HepG2 (cell line): ENCODE measurements around the gene TC2N. TPM values are rescaled to one million over a fixed set of nuclear protein-coding genes. Genes with fewer than 3 reads are reported as not detected.
A peak's percentile ranks its signal among the peaks of the same experiment; 100 is the strongest.

Source experiments
- ATAC-seq: fragments of 200-7000 bp; cut with Tn5 transposase; 3 replicates; pipeline ENCODE4 v1.9.1; 2020; ENCODE audit warnings: mild to moderate bottlenecking, moderate library complexity
- BruUV-seq: library from RNA; stranded (reverse); fragments of 400-500 nt; replicated peaks from 2 replicates; lab custom pipeline; 2021; lab: Mats Ljungman, UMichigan
- CTCF ChIA-PET: fragments of 300-600 bp; formaldehyde crosslinking; extraction: SDS; loops from one replicate; lab custom pipeline; 2021; ENCODE audit warnings: low total read pairs, inconsistent platforms, low intra/inter-chr PET ratio; lab: Yijun Ruan, JAX
- POLR2A ChIA-PET: fragments of 350-600 bp; sonication (Branson Sonifier 250); formaldehyde crosslinking; loops from one replicate; lab custom pipeline; 2020; ENCODE audit warnings: antibody characterized with exemption, inconsistent platforms; lab: Yijun Ruan, JAX
- DNase-seq: peaks from one replicate; pipeline ENCODE4 v3.0.0-alpha.2; 2015; ENCODE audit warnings: low spot score
- FAIRE-seq: peaks from 3 replicates; lab custom pipeline; 2011; peaks lifted over from hg19 to GRCh38; lab: Jason Lieb, UNC
- H2AFZ ChIP-seq: one replicate; pipeline ENCODE4 v1.6.1; 2011; ENCODE audit warnings: low read length, inconsistent platforms
- H3K27ac ChIP-seq: fragments of 300-600 bp; 3 replicates; pipeline ENCODE4 v1.8.0; 2011; ENCODE audit warnings: mixed run types, mild to moderate bottlenecking, mixed read lengths, low read length, inconsistent platforms; ENCODE audit not compliant: insufficient read depth; ENCODE audit errors: extremely low read length
- H3K27me3 ChIP-seq, 2 experiments: fragments of 200-600 bp in 1 of 2; 2 replicates in 1 of 2; 3 replicates in 1 of 2; pipeline versions ENCODE4 v1.6.0 to v1.8.0; 2011; ENCODE audit warnings: low read length in 2 of 2, mild to moderate bottlenecking in 2 of 2, moderate library complexity in 2 of 2, inconsistent platforms in 1 of 2; ENCODE audit not compliant: insufficient read depth in 2 of 2, control insufficient read depth in 1 of 2
- H3K36me3 ChIP-seq, 2 experiments: fragments of 200-600 bp in 1 of 2; replicated peaks in 1 of 2; 2 replicates in 1 of 2; 3 replicates in 1 of 2; pipeline versions ENCODE4 v1.5.1 to v1.8.0; 2011; ENCODE audit warnings: low read length in 2 of 2, inconsistent platforms in 1 of 2; ENCODE audit not compliant: insufficient read depth in 2 of 2, control insufficient read depth in 1 of 2
- H3K4me1 ChIP-seq: 2 replicates; pipeline ENCODE4 v1.5.1; 2012; ENCODE audit warnings: low read length, inconsistent platforms; ENCODE audit not compliant: insufficient read depth
- H3K4me2 ChIP-seq: 2 replicates; pipeline ENCODE4 v1.6.0; 2011; ENCODE audit warnings: low read depth, low read length, inconsistent platforms
- H3K4me3 ChIP-seq, 3 experiments: fragments of 200-600 bp in 1 of 3; sonication (generic), shearing (Covaris generic) in 1 of 3; replicated peaks in 1 of 3; 2 replicates each; pipeline ENCODE4 v1.5.1; 2011 to 2016; ENCODE audit warnings: low read length in 3 of 3, inconsistent platforms in 2 of 3, low read depth in 2 of 3, mild to moderate bottlenecking in 2 of 3, control low read depth in 1 of 3, mixed read lengths in 1 of 3; ENCODE audit not compliant: insufficient read depth in 1 of 3
- H3K79me2 ChIP-seq: one replicate; pipeline ENCODE4 v1.6.1; 2011; ENCODE audit warnings: low read length, inconsistent platforms; ENCODE audit not compliant: insufficient read depth
- H3K9ac ChIP-seq: 2 replicates; pipeline ENCODE4 v1.6.0; 2011; ENCODE audit warnings: mild to moderate bottlenecking, low read depth, low read length, inconsistent platforms; ENCODE audit not compliant: insufficient read depth
- H3K9me3 ChIP-seq: 2 replicates; pipeline ENCODE4 v1.5.1; 2012; ENCODE audit warnings: mild to moderate bottlenecking, low read length
- H4K20me1 ChIP-seq: 2 replicates; pipeline ENCODE4 v1.6.0; 2011; ENCODE audit warnings: inconsistent platforms, mild to moderate bottlenecking, low read length, moderate library complexity; ENCODE audit not compliant: insufficient read depth
- CHD4 ChIP-seq: fragments of 200-600 bp; sonication (generic); IDR thresholded peaks from 2 replicates; pipeline ENCODE4 v1.7.0; 2017; ENCODE audit warnings: mild to moderate bottlenecking, low read length, borderline replicate concordance
- MED8 ChIP-seq: sonication (generic); formaldehyde crosslinking; IDR thresholded peaks from 2 replicates; pipeline ENCODE4 v1.8.1; 2023; ENCODE audit warnings: mild to moderate bottlenecking, missing genetic modification reagents; ENCODE audit not compliant: insufficient replicate concordance
- MEF2D ChIP-seq: sonication (generic); formaldehyde crosslinking; IDR thresholded peaks from 2 replicates; pipeline ENCODE4 v1.5.1; 2020; ENCODE audit warnings: mild to moderate bottlenecking, missing genetic modification reagents
- STAG1 ChIP-seq: sonication (generic); formaldehyde crosslinking; IDR thresholded peaks from 2 replicates; pipeline ENCODE4 v1.4.0; 2020; ENCODE audit warnings: missing genetic modification reagents
- WGBS: methylation state at CpG from one replicate; pipeline ENCODE4 v1.1.6; 2017; ENCODE audit warnings: low lambda C conversion rate; 5-methylcytosine and 5-hydroxymethylcytosine counted together
- in situ Hi-C: cut with HindIII; loops from 2 replicates; pipeline ENCODE4 v1.10.0; 2017; ENCODE audit warnings: low pct_unique_long_range_greater_than_20kb; ENCODE audit not compliant: extremely low pct_ligation_motif_present
- intact Hi-C: fragments of 100-400 bp; cut with micrococcal nuclease; formaldehyde crosslinking; loops from one replicate; pipeline ENCODE4 v1.10.0; 2022; ENCODE audit not compliant: unreplicated experiment
- polyA plus RNA-seq, 8 experiments: library from polyadenylated mRNA; depleted of rRNA in 3 of 8; stranded (reverse) in 7 of 8; unstranded in 1 of 8; fragments of >200 nt; fragmentation: Illumina TruSeq in 4 of 8; extraction: Trizol in 4 of 8; gene quantifications; 2 replicates each; pipeline versions ENCODE4 v1.2.1 to v1.2.3, GENCODE V29; 2011 to 2016; ENCODE audit warnings: low read depth in 4 of 8, missing spikeins in 1 of 8, mixed read lengths in 1 of 8; ENCODE audit not compliant: insufficient read depth in 1 of 8
- total RNA-seq, 5 experiments: library from RNA; depleted of rRNA; stranded (reverse); fragments of >200 nt; fragmentation: Illumina TruSeq; extraction: Trizol; gene quantifications; 2 replicates each; pipeline ENCODE4 v1.2.3, GENCODE V29; 2016; ENCODE audit warnings: low read depth in 1 of 5
- TF ChIP-seq, protein P1 (sequence below): sonication (generic); formaldehyde crosslinking; conservative IDR thresholded peaks from 2 replicates; pipeline ENCODE4 v1.8.0; 2022; ENCODE audit warnings: missing genetic modification reagents
- TF ChIP-seq, protein P2 (sequence below): sonication (generic); formaldehyde crosslinking; IDR thresholded peaks from 2 replicates; pipeline ENCODE4 v1.5.0; 2020; ENCODE audit warnings: mild to moderate bottlenecking, missing genetic modification reagents, moderate library complexity

The TC2N gene
- total and polyA plus RNA-seq, 2 of the 13 experiments (the other 11 are each of a cell fraction or from before 2014, with no cell fraction given): 0.03 TPM; not detected in 1

DNA sequence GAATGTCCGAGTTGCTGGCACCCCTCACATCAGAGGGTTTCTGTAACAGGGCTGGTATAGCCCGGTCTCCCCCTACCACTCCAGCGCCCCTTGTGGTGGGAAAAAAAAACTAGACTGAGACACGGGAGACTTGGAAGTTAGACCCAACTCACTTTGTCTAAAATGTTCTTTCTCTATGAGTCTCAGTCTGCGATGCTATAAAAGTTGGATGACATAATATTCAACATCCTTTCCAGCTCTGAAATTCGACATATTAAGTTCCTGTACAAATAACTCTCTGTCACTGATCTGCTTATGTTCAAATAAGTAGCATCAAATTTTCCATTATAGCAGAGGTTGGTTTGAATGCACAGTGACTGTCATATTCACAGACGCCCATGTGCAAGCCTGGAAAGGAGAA, 25.7 kb upstream of the TC2N start:
- no peak overlapping the region for H3K4me2 ChIP-seq
- no peaks in the 10 kb centered on the region for H3K9me3 ChIP-seq
- BruUV-seq: no TSS peak
- no peak overlapping the region for H3K27ac ChIP-seq
- no peak overlapping the region for H3K9ac ChIP-seq
- in situ Hi-C loops (no loop called here), intact Hi-C loops (no loop called here)
- peak; percentile 15 for FAIRE-seq
- H3K4me3 ChIP-seq: no peak overlapping the region
- no peaks in the 10 kb centered on the region for H4K20me1 ChIP-seq
- POLR2A ChIA-PET: no interaction called here
- no peaks in the 10 kb centered on the region for H3K27me3 ChIP-seq
- peaks cover 13% of the 10 kb centered on the region for H3K4me1 ChIP-seq
- H3K79me2 ChIP-seq: no peaks in the 10 kb centered on the region
- TF ChIP-seq CHD4 (no peak), MEF2D (no peak), STAG1 (peak; percentile 49), MED8 (no peak)
- TF ChIP-seq, protein P1, sequence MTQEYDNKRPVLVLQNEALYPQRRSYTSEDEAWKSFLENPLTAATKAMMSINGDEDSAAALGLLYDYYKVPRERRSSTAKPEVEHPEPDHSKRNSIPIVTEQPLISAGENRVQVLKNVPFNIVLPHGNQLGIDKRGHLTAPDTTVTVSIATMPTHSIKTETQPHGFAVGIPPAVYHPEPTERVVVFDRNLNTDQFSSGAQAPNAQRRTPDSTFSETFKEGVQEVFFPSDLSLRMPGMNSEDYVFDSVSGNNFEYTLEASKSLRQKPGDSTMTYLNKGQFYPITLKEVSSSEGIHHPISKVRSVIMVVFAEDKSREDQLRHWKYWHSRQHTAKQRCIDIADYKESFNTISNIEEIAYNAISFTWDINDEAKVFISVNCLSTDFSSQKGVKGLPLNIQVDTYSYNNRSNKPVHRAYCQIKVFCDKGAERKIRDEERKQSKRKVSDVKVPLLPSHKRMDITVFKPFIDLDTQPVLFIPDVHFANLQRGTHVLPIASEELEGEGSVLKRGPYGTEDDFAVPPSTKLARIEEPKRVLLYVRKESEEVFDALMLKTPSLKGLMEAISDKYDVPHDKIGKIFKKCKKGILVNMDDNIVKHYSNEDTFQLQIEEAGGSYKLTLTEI (CRISPR knock-in tag): no peak
- TF ChIP-seq, protein P2, sequence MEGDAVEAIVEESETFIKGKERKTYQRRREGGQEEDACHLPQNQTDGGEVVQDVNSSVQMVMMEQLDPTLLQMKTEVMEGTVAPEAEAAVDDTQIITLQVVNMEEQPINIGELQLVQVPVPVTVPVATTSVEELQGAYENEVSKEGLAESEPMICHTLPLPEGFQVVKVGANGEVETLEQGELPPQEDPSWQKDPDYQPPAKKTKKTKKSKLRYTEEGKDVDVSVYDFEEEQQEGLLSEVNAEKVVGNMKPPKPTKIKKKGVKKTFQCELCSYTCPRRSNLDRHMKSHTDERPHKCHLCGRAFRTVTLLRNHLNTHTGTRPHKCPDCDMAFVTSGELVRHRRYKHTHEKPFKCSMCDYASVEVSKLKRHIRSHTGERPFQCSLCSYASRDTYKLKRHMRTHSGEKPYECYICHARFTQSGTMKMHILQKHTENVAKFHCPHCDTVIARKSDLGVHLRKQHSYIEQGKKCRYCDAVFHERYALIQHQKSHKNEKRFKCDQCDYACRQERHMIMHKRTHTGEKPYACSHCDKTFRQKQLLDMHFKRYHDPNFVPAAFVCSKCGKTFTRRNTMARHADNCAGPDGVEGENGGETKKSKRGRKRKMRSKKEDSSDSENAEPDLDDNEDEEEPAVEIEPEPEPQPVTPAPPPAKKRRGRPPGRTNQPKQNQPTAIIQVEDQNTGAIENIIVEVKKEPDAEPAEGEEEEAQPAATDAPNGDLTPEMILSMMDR (CRISPR knock-in tag): peak; percentile 63
- WGBS: 11% methylated on average over 4 of the region's 7 CpGs
- ATAC-seq: peak; percentile 80
- CTCF ChIA-PET: no interaction called here
- DNase-seq: peak; percentile 20
- no peaks in the 10 kb centered on the region for H3K36me3 ChIP-seq
- no peak overlapping the region for H2AFZ ChIP-seq
